CD4-positive, alpha-beta T cell (primary cell): ENCODE data around the gene MED25. TPM values are rescaled to one million over a fixed set of nuclear protein-coding genes. Genes with fewer than 3 reads are reported as not detected.

ENCODE experiments used
- ATAC-seq: fragments of 200-7000 bp; cut with Tn5 transposase; one replicate; pipeline ENCODE4 v1.10.0; 2022; ENCODE audit warnings: mild to moderate bottlenecking; ENCODE audit not compliant: poor library complexity
- CTCF ChIA-PET: fragments of 350-600 bp; sonication (Branson Sonifier 250); formaldehyde crosslinking; loops from one replicate; lab custom pipeline; 2021; ENCODE audit warnings: antibody characterized with exemption, inconsistent platforms; lab: Charles Lee
- POLR2A ChIA-PET: fragments of 350-600 bp; sonication (Branson Sonifier 250); formaldehyde crosslinking; loops from one replicate; lab custom pipeline; 2021; ENCODE audit warnings: antibody characterized with exemption, inconsistent platforms; lab: Charles Lee
- DNase-seq, 14 experiments: peaks; one replicate each; pipeline ENCODE4 v3.0.0-alpha.2; 2013 to 2020; ENCODE audit warnings: mixed read lengths in 2 of 14
- H3K27ac ChIP-seq, 2 donors: one replicate each; pipeline versions ENCODE4 v1.5.1 to v1.7.0; 2013; ENCODE audit warnings: low read length in 2 of 2, low read depth in 1 of 2, mild to moderate bottlenecking in 1 of 2
- H3K27me3 ChIP-seq, 2 experiments: 1 replicate in 1 of 2; 2 replicates in 1 of 2; pipeline versions ENCODE4 v1.6.1 to v1.7.0; 2013; ENCODE audit warnings: low read length in 2 of 2, control low read depth in 1 of 2, mild to moderate bottlenecking in 1 of 2, moderate library complexity in 1 of 2; ENCODE audit not compliant: insufficient read depth in 2 of 2, control insufficient read depth in 1 of 2
- H3K36me3 ChIP-seq: one replicate; pipeline ENCODE4 v1.6.1; 2013; ENCODE audit warnings: low read length, control low read depth; ENCODE audit not compliant: insufficient read depth
- H3K4me1 ChIP-seq: one replicate; pipeline ENCODE4 v1.6.1; 2013; ENCODE audit warnings: low read length, control low read depth; ENCODE audit not compliant: insufficient read depth
- H3K4me3 ChIP-seq: one replicate; pipeline ENCODE4 v1.5.1; 2013; ENCODE audit warnings: mild to moderate bottlenecking, low read length, moderate library complexity
- H3K9me3 ChIP-seq, 2 experiments: 1 replicate in 1 of 2; 2 replicates in 1 of 2; pipeline versions ENCODE4 v1.6.1 to v1.7.0; 2013; ENCODE audit warnings: low read length in 2 of 2, mild to moderate bottlenecking in 2 of 2, control low read depth in 1 of 2, moderate library complexity in 1 of 2; ENCODE audit not compliant: control insufficient read depth in 1 of 2, insufficient read depth in 1 of 2
- H3K27ac Mint-ChIP-seq: one replicate; pipeline ENCODE4 v1.8.0; 2020; ENCODE audit warnings: mixed read lengths
- H3K27me3 Mint-ChIP-seq: one replicate; pipeline ENCODE4 v1.8.0; 2021; ENCODE audit warnings: mixed read lengths
- H3K36me3 Mint-ChIP-seq: one replicate; pipeline ENCODE4 v1.8.0; 2021; ENCODE audit warnings: low read depth, mixed read lengths
- H3K4me1 Mint-ChIP-seq: one replicate; pipeline ENCODE4 v1.8.0; 2021; ENCODE audit warnings: low read depth, mixed read lengths
- H3K4me3 Mint-ChIP-seq: one replicate; pipeline ENCODE4 v1.8.0; 2020; ENCODE audit warnings: mild to moderate bottlenecking, mixed read lengths
- H3K9me3 Mint-ChIP-seq: one replicate; pipeline ENCODE4 v1.8.0; 2020; ENCODE audit warnings: mixed read lengths
- intact Hi-C, 2 experiments: fragments of 100-400 bp; cut with DNase I in 1 of 2; cut with micrococcal nuclease in 1 of 2; formaldehyde crosslinking; loops; one replicate each; pipeline versions ENCODE4 v1.15.1 to v1.9.0; 2023 to 2025; cut with DNase I, micrococcal nuclease
- microRNA-seq: library from miRNA; unstranded; fragments of <30 nt; microRNA quantifications from one replicate; pipeline ENCODE4 v1.2.0, GENCODE V29; 2021; ENCODE audit warnings: borderline microRNAs expressed, borderline replicate concordance
- total RNA-seq, 174 experiments: library from RNA in 2 of 174; stranded (reverse) in 2 of 174; gene quantifications; one replicate each; pipeline ENCODE4 v1.2.3 and lab custom pipeline; 2021 to 2026
- TF ChIP-seq, protein P1 (sequence below): fragments of 200-600 bp; IDR thresholded peaks from one replicate; pipeline ENCODE4 v1.8.0; 2022; ENCODE audit warnings: antibody characterized with exemption, mild to moderate bottlenecking

Gene MED25
- total RNA-seq, 2 experiments from 2014 or later = 67.2 to 67.8 TPM

DNA sequence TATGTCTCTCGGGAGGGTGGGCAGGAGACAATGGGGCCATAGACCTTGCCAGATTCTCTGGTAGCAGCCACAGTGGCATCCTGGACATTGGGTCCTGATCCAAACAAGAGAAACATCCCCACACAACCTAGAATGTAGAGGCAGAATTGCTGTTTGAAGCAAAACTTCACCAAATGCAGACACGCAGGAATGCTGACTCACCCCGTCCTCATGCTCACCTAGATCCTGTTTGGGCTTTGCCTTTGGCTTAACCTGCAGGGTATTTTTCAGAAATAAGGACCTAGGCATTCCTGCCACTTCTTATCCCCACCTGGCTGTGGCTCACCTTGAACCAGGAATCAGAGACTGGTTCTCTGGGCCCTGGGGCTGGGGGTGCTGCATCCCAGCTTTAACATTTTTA lies 66.7 kb downstream of the MED25 start:
- TF ChIP-seq, protein P1, sequence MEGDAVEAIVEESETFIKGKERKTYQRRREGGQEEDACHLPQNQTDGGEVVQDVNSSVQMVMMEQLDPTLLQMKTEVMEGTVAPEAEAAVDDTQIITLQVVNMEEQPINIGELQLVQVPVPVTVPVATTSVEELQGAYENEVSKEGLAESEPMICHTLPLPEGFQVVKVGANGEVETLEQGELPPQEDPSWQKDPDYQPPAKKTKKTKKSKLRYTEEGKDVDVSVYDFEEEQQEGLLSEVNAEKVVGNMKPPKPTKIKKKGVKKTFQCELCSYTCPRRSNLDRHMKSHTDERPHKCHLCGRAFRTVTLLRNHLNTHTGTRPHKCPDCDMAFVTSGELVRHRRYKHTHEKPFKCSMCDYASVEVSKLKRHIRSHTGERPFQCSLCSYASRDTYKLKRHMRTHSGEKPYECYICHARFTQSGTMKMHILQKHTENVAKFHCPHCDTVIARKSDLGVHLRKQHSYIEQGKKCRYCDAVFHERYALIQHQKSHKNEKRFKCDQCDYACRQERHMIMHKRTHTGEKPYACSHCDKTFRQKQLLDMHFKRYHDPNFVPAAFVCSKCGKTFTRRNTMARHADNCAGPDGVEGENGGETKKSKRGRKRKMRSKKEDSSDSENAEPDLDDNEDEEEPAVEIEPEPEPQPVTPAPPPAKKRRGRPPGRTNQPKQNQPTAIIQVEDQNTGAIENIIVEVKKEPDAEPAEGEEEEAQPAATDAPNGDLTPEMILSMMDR = no peak
- Histone ChIP-seq H3K4me1 (peaks cover 10% of the 10 kb centered on the region), H3K27ac (no peak overlapping the region), H3K4me3 (no peak overlapping the region), H3K9me3 (peaks cover 0 to 3% of the 10 kb centered on the region in 2 experiments), H3K36me3 (peaks cover 64% of the 10 kb centered on the region), H3K27me3 (no peaks in the 10 kb centered on the region)
- ChIA-PET POLR2A (no interaction called here), CTCF (no interaction called here)
- H3K9me3 Mint-ChIP-seq = no peaks in the 10 kb centered on the region
- intact Hi-C loops = no loop called here
- ATAC-seq (no peak), DNase-seq (peak in 1 of 14 experiments; percentile 18)
- H3K4me3 Mint-ChIP-seq = no peak overlapping the region
- peaks cover 50% of the 10 kb centered on the region for H3K36me3 Mint-ChIP-seq
- H3K27ac Mint-ChIP-seq = no peak overlapping the region
- H3K27me3 Mint-ChIP-seq = no peaks in the 10 kb centered on the region
- H3K4me1 Mint-ChIP-seq = no peaks in the 10 kb centered on the region

Small RNAs within 50 kb of the gene (microRNA-seq; reads per million reads assigned to microRNA genes)
- gene MIR4749 (0.81 reads per million), gene MIR6799 (not detected), gene MIR6800 (not detected)

Other genes starting within 250 kb of the MED25 start
- 100 to 1,000 TPM; 202 to 203 TPM for gene NOSIP, start 237.7 kb upstream of the MED25 start, total RNA-seq
- under 1 TPM; 0.49 to 0.78 TPM for gene PRRG2, start 237.0 kb upstream of the MED25 start, total RNA-seq
- gene PRR12, start 227.1 kb upstream of the MED25 start, total RNA-seq = 10 to 100 TPM; 41.7 to 42.2 TPM
- 1 to 10 TPM; 4.2 to 4.7 TPM for gene RRAS, start 178.1 kb upstream of the MED25 start, total RNA-seq
- gene SCAF1, start 176.1 kb upstream of the MED25 start, total RNA-seq = 10 to 100 TPM; 30.6 to 34.8 TPM
- 100 to 1,000 TPM; 109 to 119 TPM for gene IRF3, start 152.4 kb upstream of the MED25 start, total RNA-seq
- 10 to 100 TPM in 1 of 2 experiments, 1 to 10 TPM in 1; 9.9 to 11.3 TPM for gene BCL2L12, start 152.4 kb upstream of the MED25 start, total RNA-seq
- 10 to 100 TPM; 41.5 to 46.4 TPM for gene PRMT1, start 141.0 kb upstream of the MED25 start, total RNA-seq
- gene ADM5, start 128.7 kb upstream of the MED25 start, total RNA-seq = 1 to 10 TPM; 2.1 to 2.5 TPM
- gene CPT1C, start 127.2 kb upstream of the MED25 start, total RNA-seq = under 1 TPM; 0.47 to 0.59 TPM
- 1 to 10 TPM; 2.1 to 2.9 TPM for gene TSKS, start 55.0 kb upstream of the MED25 start, total RNA-seq
- 10 to 100 TPM; 28.2 to 28.9 TPM for gene AP2A1, start 51.3 kb upstream of the MED25 start, total RNA-seq
- 10 to 100 TPM; 14.9 to 15.2 TPM for gene FUZ, start 5.0 kb upstream of the MED25 start, total RNA-seq
- 100 to 1,000 TPM; 127 to 134 TPM for gene PTOV1, start 32.9 kb downstream of the MED25 start, total RNA-seq
- 10 to 100 TPM; 96.1 to 98.1 TPM for gene PNKP, start 49.3 kb downstream of the MED25 start, total RNA-seq
- 10 to 100 TPM; 15.1 to 15.8 TPM for gene AKT1S1, start 59.1 kb downstream of the MED25 start, total RNA-seq
- 10 to 100 TPM; 35.5 to 35.8 TPM for gene TBC1D17, start 59.4 kb downstream of the MED25 start, total RNA-seq
- gene IL4I1, start 78.6 kb downstream of the MED25 start, total RNA-seq = 1 to 10 TPM; 4.7 to 5.4 TPM
- 10 to 100 TPM; 16.3 to 19.1 TPM for gene ATF5, start 110.9 kb downstream of the MED25 start, total RNA-seq
- gene NUP62, start 111.2 kb downstream of the MED25 start, total RNA-seq = 10 to 100 TPM; 19.2 to 21.7 TPM
- under 1 TPM in 1 of 2 experiments, not detected in 1; 0.08 TPM for gene SIGLEC11, start 142.9 kb downstream of the MED25 start, total RNA-seq
- 10 to 100 TPM; 65.1 to 65.4 TPM for gene VRK3, start 207.1 kb downstream of the MED25 start, total RNA-seq
- 1 to 10 TPM; 2.6 to 2.8 TPM for gene ZNF473, start 207.7 kb downstream of the MED25 start, total RNA-seq